CD4-positive, alpha-beta T cell (primary cell): ENCODE results near the gene WDR72. TPM values are rescaled to one million over a fixed set of nuclear protein-coding genes. Genes with fewer than 3 reads are reported as not detected.

ENCODE experiments used
- ATAC-seq: fragments of 200-7000 bp; cut with Tn5 transposase; one replicate; pipeline ENCODE4 v1.10.0; 2022; ENCODE audit warnings: mild to moderate bottlenecking; ENCODE audit not compliant: poor library complexity
- CTCF ChIA-PET: fragments of 350-600 bp; sonication (Branson Sonifier 250); formaldehyde crosslinking; loops from one replicate; lab custom pipeline; 2021; ENCODE audit warnings: antibody characterized with exemption, inconsistent platforms; lab: Charles Lee
- POLR2A ChIA-PET: fragments of 350-600 bp; sonication (Branson Sonifier 250); formaldehyde crosslinking; loops from one replicate; lab custom pipeline; 2021; ENCODE audit warnings: antibody characterized with exemption, inconsistent platforms; lab: Charles Lee
- DNase-seq, 14 experiments: peaks; one replicate each; pipeline ENCODE4 v3.0.0-alpha.2; 2013 to 2020; ENCODE audit warnings: mixed read lengths in 2 of 14
- H3K27ac ChIP-seq, 2 donors: one replicate each; pipeline versions ENCODE4 v1.5.1 to v1.7.0; 2013; ENCODE audit warnings: low read length in 2 of 2, low read depth in 1 of 2, mild to moderate bottlenecking in 1 of 2
- H3K27me3 ChIP-seq, 2 experiments: 1 replicate in 1 of 2; 2 replicates in 1 of 2; pipeline versions ENCODE4 v1.6.1 to v1.7.0; 2013; ENCODE audit warnings: low read length in 2 of 2, control low read depth in 1 of 2, mild to moderate bottlenecking in 1 of 2, moderate library complexity in 1 of 2; ENCODE audit not compliant: insufficient read depth in 2 of 2, control insufficient read depth in 1 of 2
- H3K36me3 ChIP-seq: one replicate; pipeline ENCODE4 v1.6.1; 2013; ENCODE audit warnings: low read length, control low read depth; ENCODE audit not compliant: insufficient read depth
- H3K4me1 ChIP-seq: one replicate; pipeline ENCODE4 v1.6.1; 2013; ENCODE audit warnings: low read length, control low read depth; ENCODE audit not compliant: insufficient read depth
- H3K4me3 ChIP-seq: one replicate; pipeline ENCODE4 v1.5.1; 2013; ENCODE audit warnings: mild to moderate bottlenecking, low read length, moderate library complexity
- H3K9me3 ChIP-seq, 2 experiments: 1 replicate in 1 of 2; 2 replicates in 1 of 2; pipeline versions ENCODE4 v1.6.1 to v1.7.0; 2013; ENCODE audit warnings: low read length in 2 of 2, mild to moderate bottlenecking in 2 of 2, control low read depth in 1 of 2, moderate library complexity in 1 of 2; ENCODE audit not compliant: control insufficient read depth in 1 of 2, insufficient read depth in 1 of 2
- H3K27ac Mint-ChIP-seq: one replicate; pipeline ENCODE4 v1.8.0; 2020; ENCODE audit warnings: mixed read lengths
- H3K27me3 Mint-ChIP-seq: one replicate; pipeline ENCODE4 v1.8.0; 2021; ENCODE audit warnings: mixed read lengths
- H3K36me3 Mint-ChIP-seq: one replicate; pipeline ENCODE4 v1.8.0; 2021; ENCODE audit warnings: low read depth, mixed read lengths
- H3K4me1 Mint-ChIP-seq: one replicate; pipeline ENCODE4 v1.8.0; 2021; ENCODE audit warnings: low read depth, mixed read lengths
- H3K4me3 Mint-ChIP-seq: one replicate; pipeline ENCODE4 v1.8.0; 2020; ENCODE audit warnings: mild to moderate bottlenecking, mixed read lengths
- H3K9me3 Mint-ChIP-seq: one replicate; pipeline ENCODE4 v1.8.0; 2020; ENCODE audit warnings: mixed read lengths
- CTCF ChIP-seq: fragments of 200-600 bp; IDR thresholded peaks from one replicate; pipeline ENCODE4 v1.8.0; 2022; ENCODE audit warnings: antibody characterized with exemption, mild to moderate bottlenecking
- intact Hi-C, 2 experiments: fragments of 100-400 bp; cut with DNase I in 1 of 2; cut with micrococcal nuclease in 1 of 2; formaldehyde crosslinking; loops; one replicate each; pipeline versions ENCODE4 v1.15.1 to v1.9.0; 2023 to 2025; cut with DNase I, micrococcal nuclease
- total RNA-seq, 174 experiments: library from RNA in 2 of 174; stranded (reverse) in 2 of 174; gene quantifications; one replicate each; pipeline ENCODE4 v1.2.3 and lab custom pipeline; 2021 to 2026

The WDR72 gene
- total RNA-seq, 2 experiments from 2014 or later: not detected

GRCh38 chr15:53536479-53537120 lies 222.9 kb downstream of the WDR72 start:
- ATAC-seq: no peak
- H3K27me3 Mint-ChIP-seq: no peaks in the 10 kb centered on the region
- H3K27me3 ChIP-seq: no peaks in the 10 kb centered on the region
- no peaks in the 10 kb centered on the region for H3K4me1 Mint-ChIP-seq
- no peak for DNase-seq
- no peaks in the 10 kb centered on the region for H3K36me3 Mint-ChIP-seq
- intact Hi-C loops: no loop called here
- no peaks in the 10 kb centered on the region for H3K4me1 ChIP-seq
- H3K36me3 ChIP-seq: no peaks in the 10 kb centered on the region
- no peak overlapping the region for H3K4me3 ChIP-seq
- CTCF ChIA-PET: no interaction called here
- H3K27ac Mint-ChIP-seq: no peak overlapping the region
- no peaks in the 10 kb centered on the region for H3K9me3 Mint-ChIP-seq
- no peak overlapping the region for H3K4me3 Mint-ChIP-seq
- H3K27ac ChIP-seq: no peak overlapping the region
- TF ChIP-seq CTCF: no peak
- no peaks in the 10 kb centered on the region for H3K9me3 ChIP-seq
- POLR2A ChIA-PET: no interaction called here

- POLR2A ChIA-PET: no interaction called here
- H3K27ac Mint-ChIP-seq: no peak overlapping the region
- H3K36me3 Mint-ChIP-seq: no peaks in the 10 kb centered on the region
- no peak for ATAC-seq
- Histone ChIP-seq H3K4me3 (no peak overlapping the region), H3K36me3 (no peaks in the 10 kb centered on the region), H3K27me3 (no peaks in the 10 kb centered on the region), H3K27ac (no peak overlapping the region), H3K9me3 (no peaks in the 10 kb centered on the region), H3K4me1 (no peaks in the 10 kb centered on the region)
- H3K4me1 Mint-ChIP-seq: no peaks in the 10 kb centered on the region
- no peaks in the 10 kb centered on the region for H3K9me3 Mint-ChIP-seq
- DNase-seq: no peak
- no peak for TF ChIP-seq CTCF
- CTCF ChIA-PET: no interaction called here
- intact Hi-C loops: no loop called here
- no peaks in the 10 kb centered on the region for H3K27me3 Mint-ChIP-seq
- H3K4me3 Mint-ChIP-seq: no peak overlapping the region
Observed at GRCh38 chr15:53535886-53536285, 223.6 kb downstream of the WDR72 start.

GRCh38 chr15:53534105-53534839 lies 225.2 kb downstream of the WDR72 start:
- no peaks in the 10 kb centered on the region for H3K36me3 Mint-ChIP-seq
- H3K4me3 ChIP-seq: no peak overlapping the region
- no peaks in the 10 kb centered on the region for H3K9me3 Mint-ChIP-seq
- H3K27me3 Mint-ChIP-seq: no peaks in the 10 kb centered on the region
- no peaks in the 10 kb centered on the region for H3K36me3 ChIP-seq
- ChIA-PET POLR2A (no interaction called here), CTCF (no interaction called here)
- no peaks in the 10 kb centered on the region for H3K27me3 ChIP-seq
- no peak overlapping the region for H3K27ac ChIP-seq
- no peaks in the 10 kb centered on the region for H3K4me1 Mint-ChIP-seq
- TF ChIP-seq CTCF: no peak
- no peaks in the 10 kb centered on the region for H3K9me3 ChIP-seq
- H3K4me3 Mint-ChIP-seq: no peak overlapping the region
- H3K27ac Mint-ChIP-seq: no peak overlapping the region
- DNase-seq (no peak), ATAC-seq (no peak)
- no peaks in the 10 kb centered on the region for H3K4me1 ChIP-seq
- intact Hi-C loops: no loop called here
